K562 (cell line): ENCODE measurements around the gene RORB. TPM values are rescaled to one million over a fixed set of nuclear protein-coding genes. Genes with fewer than 3 reads are reported as not detected.

Source experiments
- ATAC-seq: fragments of 200-7000 bp; cut with Tn5 transposase; 3 replicates; pipeline ENCODE4 v1.9.1; 2020; ENCODE audit warnings: moderate library complexity
- BruUV-seq: library from RNA; stranded (reverse); fragments of 400-500 nt; replicated peaks from 2 replicates; lab custom pipeline; 2021; lab: Mats Ljungman, UMichigan
- CTCF ChIA-PET: fragments of 300-600 bp; formaldehyde crosslinking; extraction: SDS; loops from one replicate; lab custom pipeline; 2021; ENCODE audit warnings: low intra/inter-chr PET ratio; lab: Yijun Ruan, JAX
- POLR2A ChIA-PET: fragments of 300-600, 350-650 bp; sonication (Branson Sonifier 250); formaldehyde crosslinking; extraction: SDS; loops from one replicate; lab custom pipeline; 2021; ENCODE audit warnings: antibody characterized with exemption, inconsistent platforms; lab: Yijun Ruan, JAX
- DNase-seq, 4 experiments: peaks; one replicate each; pipeline versions ENCODE4 v3.0.0 to v3.0.0-alpha.2; 2011 to 2018; ENCODE audit warnings: low spot score in 3 of 4, mixed read lengths in 3 of 4; ENCODE audit errors: extremely low read depth in 1 of 4
- FAIRE-seq: peaks from 2 replicates; lab custom pipeline; 2011; peaks lifted over from hg19 to GRCh38; lab: Jason Lieb, UNC
- H2AFZ ChIP-seq: 2 replicates; pipeline ENCODE4 v1.6.0; 2011; ENCODE audit warnings: low read depth, low read length, control low read depth, inconsistent platforms
- H3K27ac ChIP-seq: fragments of 200-600 bp; 3 replicates; pipeline ENCODE4 v1.8.0; 2011; ENCODE audit warnings: low read depth, mild to moderate bottlenecking, control low read depth, inconsistent platforms, low read length, moderate library complexity, mixed read lengths; ENCODE audit errors: extremely low read depth
- H3K27me3 ChIP-seq, 2 experiments: fragments of 300-600 bp in 1 of 2; 2 replicates in 1 of 2; 3 replicates in 1 of 2; pipeline versions ENCODE4 v1.6.0 to v1.8.0; 2011; ENCODE audit warnings: inconsistent platforms in 2 of 2, low read length in 2 of 2, mild to moderate bottlenecking in 1 of 2, mixed read lengths in 1 of 2, moderate library complexity in 1 of 2; ENCODE audit not compliant: control insufficient read depth in 2 of 2, insufficient read depth in 2 of 2
- H3K36me3 ChIP-seq: fragments of 300-600 bp; 3 replicates; pipeline ENCODE4 v1.8.0; 2011; ENCODE audit warnings: mild to moderate bottlenecking, low read length, inconsistent platforms; ENCODE audit not compliant: control insufficient read depth, insufficient read depth
- H3K4me1 ChIP-seq, 2 experiments: fragments of 200-600 bp in 1 of 2; replicated peaks in 1 of 2; 2 replicates in 1 of 2; 3 replicates in 1 of 2; pipeline versions ENCODE4 v1.5.1 to v1.8.0; 2011; ENCODE audit warnings: inconsistent platforms in 2 of 2, low read length in 2 of 2, mild to moderate bottlenecking in 1 of 2, mixed read lengths in 1 of 2, moderate library complexity in 1 of 2; ENCODE audit not compliant: control insufficient read depth in 2 of 2, insufficient read depth in 2 of 2
- H3K4me2 ChIP-seq: 2 replicates; pipeline ENCODE4 v1.6.1; 2011; ENCODE audit warnings: low read length, control low read depth, inconsistent platforms, mixed read lengths; ENCODE audit not compliant: insufficient read depth
- H3K4me3 ChIP-seq: fragments of 200-600 bp; sonication (generic), shearing (Covaris generic); 2 replicates; pipeline ENCODE4 v1.5.1; 2016; ENCODE audit warnings: control low read depth, inconsistent platforms
- H3K79me2 ChIP-seq: fragments of 200-600 bp; 3 replicates; pipeline ENCODE4 v1.8.0; 2011; ENCODE audit warnings: low read length, inconsistent platforms; ENCODE audit not compliant: control insufficient read depth, insufficient read depth
- H3K9ac ChIP-seq, 2 experiments: 2 replicates each; pipeline versions ENCODE4 v1.6.0 to v1.6.1; 2011; ENCODE audit warnings: low read depth in 2 of 2, low read length in 2 of 2, control low read depth in 1 of 2, inconsistent platforms in 1 of 2, mild to moderate bottlenecking in 1 of 2, mixed read lengths in 1 of 2; ENCODE audit not compliant: insufficient read depth in 1 of 2
- H3K9me1 ChIP-seq: one replicate; pipeline ENCODE4 v1.6.0; 2011; ENCODE audit warnings: inconsistent platforms, mild to moderate bottlenecking, low read length, moderate library complexity; ENCODE audit not compliant: control insufficient read depth, insufficient read depth
- H3K9me3 ChIP-seq: replicated peaks from 2 replicates; pipeline ENCODE4 v1.5.1; 2011; ENCODE audit warnings: low read depth, low read length, inconsistent platforms; ENCODE audit not compliant: control insufficient read depth, insufficient read depth
- H4K20me1 ChIP-seq: replicated peaks from 2 replicates; pipeline ENCODE4 v1.6.1; 2011; ENCODE audit warnings: low read length, inconsistent platforms, mixed read lengths; ENCODE audit not compliant: control insufficient read depth, insufficient read depth
- MYC ChIP-seq, 2 experiments: fragments of 250-450 bp in 1 of 2; sonication (Bioruptor Pico) in 1 of 2; IDR thresholded peaks; 2 replicates each; pipeline versions ENCODE4 v1.5.1 to v1.6.1; 2012 to 2021; ENCODE audit warnings: low read depth in 2 of 2, borderline replicate concordance in 1 of 2, improper control_type of control experiment in 1 of 2, low read length in 1 of 2, mild to moderate bottlenecking in 1 of 2, moderate library complexity in 1 of 2
- NBN ChIP-seq: fragments of 450-650 bp; IDR thresholded peaks from 2 replicates; pipeline ENCODE4 v1.6.1; 2016; ENCODE audit warnings: low read depth, mild to moderate bottlenecking
- PHTF2 ChIP-seq: fragments of 250-450 bp; sonication (Bioruptor Pico); IDR thresholded peaks from 2 replicates; pipeline ENCODE4 v1.5.0; 2021; ENCODE audit warnings: mild to moderate bottlenecking
- TAF9B ChIP-seq: fragments of 450-650 bp; IDR thresholded peaks from 2 replicates; pipeline ENCODE4 v1.6.1; 2018; ENCODE audit warnings: mild to moderate bottlenecking; ENCODE audit not compliant: partially characterized antibody
- ZFP1 ChIP-seq: fragments of 450-650 bp; formaldehyde crosslinking; IDR thresholded peaks from 2 replicates; pipeline ENCODE4 v1.4.0; 2020; ENCODE audit warnings: mild to moderate bottlenecking, mixed read lengths
- WGBS: fragments of 100-300 bp; shearing (Covaris generic); methylation state at CpG from one replicate; pipeline ENCODE4 v1.1.6; 2016; ENCODE audit warnings: low coverage, mixed read lengths; ENCODE audit not compliant: insufficient coverage; ENCODE audit errors: missing lambda C conversion rate; 5-methylcytosine and 5-hydroxymethylcytosine counted together
- in situ Hi-C: fragments of 300-500 bp; cut with MboI; formaldehyde crosslinking; loops from 4 replicates; pipeline ENCODE4 v1.15.0; 2018; ENCODE audit warnings: inconsistent platforms, mixed read lengths
- intact Hi-C: fragments of 100-400 bp; cut with micrococcal nuclease; formaldehyde crosslinking; loops from 2 replicates; pipeline ENCODE4 v1.14.2; 2022
- polyA plus RNA-seq, 8 experiments: library from polyadenylated mRNA; depleted of rRNA in 4 of 8; stranded (reverse) in 5 of 8; unstranded in 3 of 8; fragments of >200 nt; fragmentation: Nextera tagmentation in 2 of 8; fragmentation: Illumina TruSeq in 1 of 8; extraction: Ambion mirVana in 2 of 8; extraction: Trizol in 1 of 8; gene quantifications; 2 replicates each; pipeline versions ENCODE4 v1.2.1 to v1.2.3, GENCODE V29; 2011 to 2014; ENCODE audit warnings: inconsistent platforms in 1 of 8, missing spikeins in 1 of 8
- total RNA-seq, 7 experiments: library from RNA; depleted of rRNA in 6 of 7; stranded (reverse); fragments of >200 nt in 6 of 7; fragmentation: Illumina TruSeq in 2 of 7; extraction: Trizol in 2 of 7; gene quantifications; 2 replicates each; pipeline versions ENCODE4 v1.2.1 to v1.2.3, GENCODE V29; 2011 to 2021; ENCODE audit warnings: low replicate concordance in 1 of 7
- TF ChIP-seq, protein P1 (sequence below): fragments of 450-650 bp; IDR thresholded peaks from 2 replicates; pipeline ENCODE4 v1.6.1; 2017; ENCODE audit warnings: antibody characterized with exemption
- TF ChIP-seq, protein P2 (sequence below): fragments of 450-650 bp; conservative IDR thresholded peaks from 2 replicates; pipeline ENCODE4 v1.6.1; 2016; ENCODE audit warnings: missing genetic modification characterization, low read depth, mild to moderate bottlenecking, control low read depth, missing compliant biosample characterization
- TF ChIP-seq, protein P3 (sequence below): fragments of 250-450 bp; sonication (Bioruptor Pico); IDR thresholded peaks from 2 replicates; pipeline ENCODE4 v1.8.0; 2022; ENCODE audit warnings: inconsistent platforms, mild to moderate bottlenecking, moderate library complexity, borderline replicate concordance
- TF ChIP-seq, protein P4 (sequence below), 3 experiments: fragments of 200-800 bp in 1 of 3; fragments of 250-450 bp in 1 of 3; fragments of 450-650 bp in 1 of 3; sonication (Bioruptor Pico) in 1 of 3; sonication (Bioruptor generic) in 1 of 3; formaldehyde crosslinking in 1 of 3; IDR thresholded peaks; 2 replicates each; pipeline versions ENCODE4 v1.6.1 to v1.8.0; 2016 to 2022; ENCODE audit warnings: mild to moderate bottlenecking in 2 of 3, missing genetic modification characterization in 2 of 3, missing compliant biosample characterization in 1 of 3, moderate library complexity in 1 of 3

Gene RORB
- total and polyA plus RNA-seq, 9 of the 15 experiments (the other 6 are each of a cell fraction or from before 2014, with no cell fraction given), result not detected

- H3K79me2 ChIP-seq, result no peaks in the 10 kb centered on the region
- no TSS peak for BruUV-seq
- H3K9me3 ChIP-seq, result no peaks in the 10 kb centered on the region
- H3K27me3 ChIP-seq, result no peaks in the 10 kb centered on the region
- TF ChIP-seq TAF9B, result no peak
- no peak for TF ChIP-seq PHTF2 (CRISPR knock-in tag)
- TF ChIP-seq, protein P1, sequence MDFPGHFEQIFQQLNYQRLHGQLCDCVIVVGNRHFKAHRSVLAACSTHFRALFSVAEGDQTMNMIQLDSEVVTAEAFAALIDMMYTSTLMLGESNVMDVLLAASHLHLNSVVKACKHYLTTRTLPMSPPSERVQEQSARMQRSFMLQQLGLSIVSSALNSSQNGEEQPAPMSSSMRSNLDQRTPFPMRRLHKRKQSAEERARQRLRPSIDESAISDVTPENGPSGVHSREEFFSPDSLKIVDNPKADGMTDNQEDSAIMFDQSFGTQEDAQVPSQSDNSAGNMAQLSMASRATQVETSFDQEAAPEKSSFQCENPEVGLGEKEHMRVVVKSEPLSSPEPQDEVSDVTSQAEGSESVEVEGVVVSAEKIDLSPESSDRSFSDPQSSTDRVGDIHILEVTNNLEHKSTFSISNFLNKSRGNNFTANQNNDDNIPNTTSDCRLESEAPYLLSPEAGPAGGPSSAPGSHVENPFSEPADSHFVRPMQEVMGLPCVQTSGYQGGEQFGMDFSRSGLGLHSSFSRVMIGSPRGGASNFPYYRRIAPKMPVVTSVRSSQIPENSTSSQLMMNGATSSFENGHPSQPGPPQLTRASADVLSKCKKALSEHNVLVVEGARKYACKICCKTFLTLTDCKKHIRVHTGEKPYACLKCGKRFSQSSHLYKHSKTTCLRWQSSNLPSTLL, result no peak
- TF ChIP-seq, protein P2, sequence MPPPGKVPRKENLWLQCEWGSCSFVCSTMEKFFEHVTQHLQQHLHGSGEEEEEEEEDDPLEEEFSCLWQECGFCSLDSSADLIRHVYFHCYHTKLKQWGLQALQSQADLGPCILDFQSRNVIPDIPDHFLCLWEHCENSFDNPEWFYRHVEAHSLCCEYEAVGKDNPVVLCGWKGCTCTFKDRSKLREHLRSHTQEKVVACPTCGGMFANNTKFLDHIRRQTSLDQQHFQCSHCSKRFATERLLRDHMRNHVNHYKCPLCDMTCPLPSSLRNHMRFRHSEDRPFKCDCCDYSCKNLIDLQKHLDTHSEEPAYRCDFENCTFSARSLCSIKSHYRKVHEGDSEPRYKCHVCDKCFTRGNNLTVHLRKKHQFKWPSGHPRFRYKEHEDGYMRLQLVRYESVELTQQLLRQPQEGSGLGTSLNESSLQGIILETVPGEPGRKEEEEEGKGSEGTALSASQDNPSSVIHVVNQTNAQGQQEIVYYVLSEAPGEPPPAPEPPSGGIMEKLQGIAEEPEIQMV, result no peak
- TF ChIP-seq NBN, result no peak
- TF ChIP-seq, protein P3, sequence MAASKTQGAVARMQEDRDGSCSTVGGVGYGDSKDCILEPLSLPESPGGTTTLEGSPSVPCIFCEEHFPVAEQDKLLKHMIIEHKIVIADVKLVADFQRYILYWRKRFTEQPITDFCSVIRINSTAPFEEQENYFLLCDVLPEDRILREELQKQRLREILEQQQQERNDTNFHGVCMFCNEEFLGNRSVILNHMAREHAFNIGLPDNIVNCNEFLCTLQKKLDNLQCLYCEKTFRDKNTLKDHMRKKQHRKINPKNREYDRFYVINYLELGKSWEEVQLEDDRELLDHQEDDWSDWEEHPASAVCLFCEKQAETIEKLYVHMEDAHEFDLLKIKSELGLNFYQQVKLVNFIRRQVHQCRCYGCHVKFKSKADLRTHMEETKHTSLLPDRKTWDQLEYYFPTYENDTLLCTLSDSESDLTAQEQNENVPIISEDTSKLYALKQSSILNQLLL (CRISPR knock-in tag), result no peak
- TF ChIP-seq, protein P4, sequence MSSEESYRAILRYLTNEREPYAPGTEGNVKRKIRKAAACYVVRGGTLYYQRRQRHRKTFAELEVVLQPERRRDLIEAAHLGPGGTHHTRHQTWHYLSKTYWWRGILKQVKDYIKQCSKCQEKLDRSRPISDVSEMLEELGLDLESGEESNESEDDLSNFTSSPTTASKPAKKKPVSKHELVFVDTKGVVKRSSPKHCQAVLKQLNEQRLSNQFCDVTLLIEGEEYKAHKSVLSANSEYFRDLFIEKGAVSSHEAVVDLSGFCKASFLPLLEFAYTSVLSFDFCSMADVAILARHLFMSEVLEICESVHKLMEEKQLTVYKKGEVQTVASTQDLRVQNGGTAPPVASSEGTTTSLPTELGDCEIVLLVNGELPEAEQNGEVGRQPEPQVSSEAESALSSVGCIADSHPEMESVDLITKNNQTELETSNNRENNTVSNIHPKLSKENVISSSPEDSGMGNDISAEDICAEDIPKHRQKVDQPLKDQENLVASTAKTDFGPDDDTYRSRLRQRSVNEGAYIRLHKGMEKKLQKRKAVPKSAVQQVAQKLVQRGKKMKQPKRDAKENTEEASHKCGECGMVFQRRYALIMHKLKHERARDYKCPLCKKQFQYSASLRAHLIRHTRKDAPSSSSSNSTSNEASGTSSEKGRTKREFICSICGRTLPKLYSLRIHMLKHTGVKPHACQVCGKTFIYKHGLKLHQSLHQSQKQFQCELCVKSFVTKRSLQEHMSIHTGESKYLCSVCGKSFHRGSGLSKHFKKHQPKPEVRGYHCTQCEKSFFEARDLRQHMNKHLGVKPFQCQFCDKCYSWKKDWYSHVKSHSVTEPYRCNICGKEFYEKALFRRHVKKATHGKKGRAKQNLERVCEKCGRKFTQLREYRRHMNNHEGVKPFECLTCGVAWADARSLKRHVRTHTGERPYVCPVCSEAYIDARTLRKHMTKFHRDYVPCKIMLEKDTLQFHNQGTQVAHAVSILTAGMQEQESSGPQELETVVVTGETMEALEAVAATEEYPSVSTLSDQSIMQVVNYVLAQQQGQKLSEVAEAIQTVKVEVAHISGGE (CRISPR knock-in tag; IDR thresholded peaks at IDR 0.05), result no peak
- no peak for TF ChIP-seq ZFP1 (CRISPR knock-in tag)
- TF ChIP-seq MYC (IDR thresholded peaks at IDR 0.05; ENCODE audit: low read depth, low read length), result no peak
- TF ChIP-seq MYC (CRISPR knock-in tag; IDR thresholded peaks at IDR 0.05; ENCODE audit: borderline replicate concordance, low read depth), result no peak
- no peak overlapping the region for H3K9ac ChIP-seq
- ChIA-PET CTCF (no interaction called here), POLR2A (no interaction called here)
- DNase-seq (no peak), FAIRE-seq (no peak), ATAC-seq (no peak)
- no peak overlapping the region for H3K4me3 ChIP-seq
- no peak overlapping the region for H2AFZ ChIP-seq
- H3K9me1 ChIP-seq, result no peaks in the 10 kb centered on the region
- H3K36me3 ChIP-seq, result no peaks in the 10 kb centered on the region
- 0% methylated on average over 3 of the region's 3 CpGs for WGBS
- no peak overlapping the region for H3K27ac ChIP-seq
- in situ Hi-C loops (no loop called here), intact Hi-C loops (no loop called here)
- H3K4me2 ChIP-seq, result no peak overlapping the region
- no peaks in the 10 kb centered on the region for H3K4me1 ChIP-seq
- H4K20me1 ChIP-seq, result no peaks in the 10 kb centered on the region
These were observed 112.7 kb downstream of the RORB start for GRCh38 chr9:74609671-74610405.
